Measurements from ENCODE around the gene ARL3.

DNA sequence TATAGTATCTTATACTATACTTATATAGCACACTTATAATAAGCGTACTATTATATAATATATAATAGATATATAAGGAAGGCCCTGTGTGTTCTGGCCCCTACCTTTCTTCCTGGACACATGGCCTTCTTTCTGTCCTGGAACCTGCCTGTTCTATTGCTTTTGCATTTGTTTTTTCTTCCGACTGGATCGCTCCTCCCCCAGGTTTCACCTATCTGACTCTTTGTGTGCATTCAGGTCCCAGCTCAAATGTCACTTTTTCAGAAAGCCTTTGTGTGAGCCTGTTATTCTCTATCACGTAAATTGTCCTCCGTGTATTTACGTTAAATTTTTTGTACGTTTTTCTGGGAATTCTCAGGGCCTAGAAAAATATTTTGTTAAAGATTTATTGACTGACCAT, 72.8 kb downstream of the ARL3 start:
- TF ChIP-seq CTCF (IDR thresholded peaks at IDR 0.05 in 2 of 3, conservative IDR thresholded peaks at IDR 0.05 in 1 of 3; ENCODE audit: borderline replicate concordance in 1 of 3, insufficient read depth in 1 of 3, low read depth in 2 of 3, low read length in 2 of 3): no peak
- TF ChIP-seq POLR2AphosphoS5 (IDR thresholded peaks at IDR 0.05; ENCODE audit: low read depth, low read length): no peak
- TF ChIP-seq SRF (IDR thresholded peaks at IDR 0.05; ENCODE audit: low read depth): no peak
- TF ChIP-seq POLR2A (IDR thresholded peaks at IDR 0.05; ENCODE audit: borderline replicate concordance, extremely low read depth, insufficient read depth, insufficient read length): no peak
- no peak for TF ChIP-seq EZH2phosphoT487 (IDR thresholded peaks at IDR 0.05; ENCODE audit: borderline replicate concordance)
- no peak for TF ChIP-seq REST (IDR thresholded peaks at IDR 0.05; ENCODE audit: low read depth)
- TF ChIP-seq EGR1 (IDR thresholded peaks at IDR 0.05; ENCODE audit: low read depth): no peak
- no peak for TF ChIP-seq ATF3 (IDR thresholded peaks at IDR 0.05)
- TF ChIP-seq YY1 (IDR thresholded peaks at IDR 0.05; ENCODE audit: extremely low read depth, insufficient replicate concordance, low read depth, low read length): no peak
- TF ChIP-seq, protein P1, sequence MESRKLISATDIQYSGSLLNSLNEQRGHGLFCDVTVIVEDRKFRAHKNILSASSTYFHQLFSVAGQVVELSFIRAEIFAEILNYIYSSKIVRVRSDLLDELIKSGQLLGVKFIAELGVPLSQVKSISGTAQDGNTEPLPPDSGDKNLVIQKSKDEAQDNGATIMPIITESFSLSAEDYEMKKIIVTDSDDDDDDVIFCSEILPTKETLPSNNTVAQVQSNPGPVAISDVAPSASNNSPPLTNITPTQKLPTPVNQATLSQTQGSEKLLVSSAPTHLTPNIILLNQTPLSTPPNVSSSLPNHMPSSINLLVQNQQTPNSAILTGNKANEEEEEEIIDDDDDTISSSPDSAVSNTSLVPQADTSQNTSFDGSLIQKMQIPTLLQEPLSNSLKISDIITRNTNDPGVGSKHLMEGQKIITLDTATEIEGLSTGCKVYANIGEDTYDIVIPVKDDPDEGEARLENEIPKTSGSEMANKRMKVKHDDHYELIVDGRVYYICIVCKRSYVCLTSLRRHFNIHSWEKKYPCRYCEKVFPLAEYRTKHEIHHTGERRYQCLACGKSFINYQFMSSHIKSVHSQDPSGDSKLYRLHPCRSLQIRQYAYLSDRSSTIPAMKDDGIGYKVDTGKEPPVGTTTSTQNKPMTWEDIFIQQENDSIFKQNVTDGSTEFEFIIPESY (IDR thresholded peaks at IDR 0.05; ENCODE audit: extremely low read depth, insufficient replicate concordance, low read length): no peak
- no peak for TF ChIP-seq RAD21 (IDR thresholded peaks at IDR 0.05; ENCODE audit: low read depth)
- TF ChIP-seq SIN3A (IDR thresholded peaks at IDR 0.05; ENCODE audit: low read depth): no peak
- TF ChIP-seq ELF1 (IDR thresholded peaks at IDR 0.05; ENCODE audit: borderline replicate concordance, low read depth): no peak
- no peak for TF ChIP-seq SP1 (IDR thresholded peaks at IDR 0.05; ENCODE audit: low read depth)

Measured in HCT116 (cell line).